Smooth muscle cell of the coronary artery (primary cell): Measurements from ENCODE around the gene SORCS1. TPM values are rescaled to one million over a fixed set of nuclear protein-coding genes. Genes with fewer than 3 reads are reported as not detected.

ENCODE experiments used
- total RNA-seq: library from RNA; depleted of rRNA; stranded (reverse); fragments of >200 nt; gene quantifications from 2 replicates; pipeline ENCODE4 v1.2.3, GENCODE V29; 2014; ENCODE audit warnings: low replicate concordance

Gene SORCS1
- not detected in 2 replicates for total RNA-seq

GRCh38 chr10:107163881-107164861 lies at the start of gene SORCS1:
SORCS1 (minus strand) TSS chr10:107164706.

